GM20000 (cell line): ENCODE measurements around the gene LIF.

ENCODE experiments used
- DNase-seq: peaks from one replicate; pipeline ENCODE4 v3.0.0; 2012; ENCODE audit warnings: low spot score
- TF ChIP-seq, protein P1 (sequence below): IDR thresholded peaks from 2 replicates; pipeline ENCODE4 v1.5.1; 2012; ENCODE audit warnings: mild to moderate bottlenecking, control low read depth; ENCODE audit errors: extremely low read depth, missing control alignments

LIF gene

DNA sequence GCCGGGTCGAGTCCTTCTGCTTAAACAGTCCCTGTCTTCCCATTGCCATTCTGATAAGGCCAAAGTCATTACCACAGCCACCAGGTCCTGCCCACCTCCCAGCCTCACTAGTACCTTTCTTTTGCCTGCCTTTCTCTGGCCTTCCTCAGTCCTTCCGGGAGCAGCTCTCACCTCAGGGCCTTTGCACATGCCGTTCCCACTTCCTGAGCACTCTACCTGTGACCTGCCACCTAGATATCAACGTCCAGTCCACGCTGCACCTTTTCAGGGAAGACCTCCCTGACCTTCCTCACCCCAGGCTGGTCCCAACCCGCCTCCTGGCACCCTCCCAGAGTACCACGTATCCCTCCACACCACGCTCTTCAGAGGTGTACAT lies 27.9 kb upstream of the LIF start:
- no peak for DNase-seq

DNA sequence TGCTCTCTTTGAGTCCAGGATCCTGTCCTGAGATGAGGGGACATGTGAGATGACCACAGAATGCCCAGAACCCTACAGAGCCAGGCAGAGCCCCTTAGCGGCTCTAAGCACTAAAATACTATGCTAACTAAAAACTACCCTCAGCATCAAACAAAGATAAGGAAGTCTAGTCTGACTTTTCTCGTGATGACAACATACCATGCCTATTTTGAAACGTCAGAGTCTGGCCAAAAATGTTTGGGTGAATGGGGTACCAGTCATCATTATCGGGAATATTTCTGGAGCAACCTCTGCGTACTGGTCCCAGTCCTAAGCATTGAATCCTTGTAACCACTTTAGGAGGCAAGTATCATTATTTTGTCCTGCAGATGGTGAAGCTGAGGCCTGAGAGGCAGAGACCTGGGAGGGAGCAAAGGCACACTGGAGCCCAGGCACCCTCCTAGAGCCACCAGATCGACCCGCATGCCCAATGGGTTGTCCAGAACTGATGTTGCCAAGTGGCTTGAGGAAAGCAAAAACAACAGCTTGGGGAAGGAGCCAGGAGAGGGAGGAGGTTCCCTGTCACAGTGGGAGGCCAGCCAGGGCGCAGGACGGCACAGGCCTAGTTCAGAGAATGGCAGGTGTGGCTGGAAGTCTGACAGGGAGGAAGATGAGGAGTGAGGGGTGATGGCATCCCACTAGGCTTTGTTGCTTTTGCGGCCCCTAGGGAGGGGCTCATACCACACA lies 27.3 kb upstream of the LIF start:
- no peak for DNase-seq

More for the DNA sequence above, 27.9 kb upstream of the LIF start:
- TF ChIP-seq, protein P1, sequence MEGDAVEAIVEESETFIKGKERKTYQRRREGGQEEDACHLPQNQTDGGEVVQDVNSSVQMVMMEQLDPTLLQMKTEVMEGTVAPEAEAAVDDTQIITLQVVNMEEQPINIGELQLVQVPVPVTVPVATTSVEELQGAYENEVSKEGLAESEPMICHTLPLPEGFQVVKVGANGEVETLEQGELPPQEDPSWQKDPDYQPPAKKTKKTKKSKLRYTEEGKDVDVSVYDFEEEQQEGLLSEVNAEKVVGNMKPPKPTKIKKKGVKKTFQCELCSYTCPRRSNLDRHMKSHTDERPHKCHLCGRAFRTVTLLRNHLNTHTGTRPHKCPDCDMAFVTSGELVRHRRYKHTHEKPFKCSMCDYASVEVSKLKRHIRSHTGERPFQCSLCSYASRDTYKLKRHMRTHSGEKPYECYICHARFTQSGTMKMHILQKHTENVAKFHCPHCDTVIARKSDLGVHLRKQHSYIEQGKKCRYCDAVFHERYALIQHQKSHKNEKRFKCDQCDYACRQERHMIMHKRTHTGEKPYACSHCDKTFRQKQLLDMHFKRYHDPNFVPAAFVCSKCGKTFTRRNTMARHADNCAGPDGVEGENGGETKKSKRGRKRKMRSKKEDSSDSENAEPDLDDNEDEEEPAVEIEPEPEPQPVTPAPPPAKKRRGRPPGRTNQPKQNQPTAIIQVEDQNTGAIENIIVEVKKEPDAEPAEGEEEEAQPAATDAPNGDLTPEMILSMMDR, result no peak

DNA sequence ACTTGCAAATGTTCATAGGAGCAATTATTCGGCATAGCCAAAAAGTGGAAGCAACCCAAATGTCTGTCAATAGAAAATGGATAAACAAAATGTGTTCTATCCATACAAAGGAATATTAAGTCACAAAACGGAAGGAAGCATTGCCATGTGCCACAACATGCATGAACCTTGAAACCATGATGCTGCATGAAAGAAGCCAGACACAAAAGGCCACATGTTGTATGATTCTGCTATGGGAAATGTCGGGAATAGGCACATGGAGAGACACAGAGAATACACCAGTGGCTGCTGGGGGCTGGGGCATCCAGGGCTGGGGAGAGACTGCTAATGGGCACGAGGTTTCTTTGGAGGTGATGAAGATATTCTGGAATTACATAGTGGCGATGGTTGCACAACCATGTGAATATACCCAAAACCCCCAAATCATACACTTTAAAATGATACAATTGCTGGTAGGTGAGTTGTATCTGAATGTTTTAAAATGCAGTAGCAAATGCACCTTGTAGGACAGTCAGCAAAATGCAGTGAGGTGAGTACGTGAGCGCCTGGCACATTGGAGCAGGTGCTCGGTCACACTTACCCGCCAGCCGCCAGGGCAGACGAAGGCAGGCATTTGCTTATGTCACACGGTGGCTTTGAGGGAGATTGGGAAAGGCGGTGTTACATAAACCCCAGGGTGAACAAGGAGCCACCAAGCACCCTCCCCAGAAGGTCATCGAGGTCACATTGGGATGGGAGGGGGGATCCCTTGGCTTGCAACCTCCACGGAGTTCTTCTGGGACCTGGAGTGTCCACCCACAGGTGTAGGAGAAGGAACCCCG lies 26.4 kb upstream of the LIF start:
- TF ChIP-seq, protein P1, result no peak

More for the DNA sequence above, 27.3 kb upstream of the LIF start:
- TF ChIP-seq, protein P1, result no peak

DNA sequence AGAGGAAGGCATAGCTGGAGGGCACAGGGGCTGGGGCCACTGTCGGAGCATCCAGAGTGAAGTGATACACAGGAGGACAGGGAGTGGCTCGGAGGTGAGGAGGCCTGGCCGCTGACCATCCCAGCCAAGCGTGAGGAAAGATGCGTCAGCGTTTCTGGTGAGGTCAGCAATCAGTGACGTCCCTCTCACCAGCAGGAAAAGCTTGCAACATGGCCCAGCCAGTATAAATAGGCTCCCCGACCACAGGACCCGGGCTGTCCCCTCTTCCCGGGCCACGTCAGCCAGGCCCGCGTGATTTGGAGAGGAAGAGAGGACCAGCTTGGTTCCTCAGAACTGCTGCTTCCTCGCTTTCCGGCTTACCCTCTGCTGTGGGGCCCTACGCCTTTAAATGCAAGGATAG lies 24.3 kb upstream of the LIF start:
- TF ChIP-seq, protein P1, result no peak
- no peak for DNase-seq

More for the DNA sequence above, 26.4 kb upstream of the LIF start:
- no peak for DNase-seq

DNA sequence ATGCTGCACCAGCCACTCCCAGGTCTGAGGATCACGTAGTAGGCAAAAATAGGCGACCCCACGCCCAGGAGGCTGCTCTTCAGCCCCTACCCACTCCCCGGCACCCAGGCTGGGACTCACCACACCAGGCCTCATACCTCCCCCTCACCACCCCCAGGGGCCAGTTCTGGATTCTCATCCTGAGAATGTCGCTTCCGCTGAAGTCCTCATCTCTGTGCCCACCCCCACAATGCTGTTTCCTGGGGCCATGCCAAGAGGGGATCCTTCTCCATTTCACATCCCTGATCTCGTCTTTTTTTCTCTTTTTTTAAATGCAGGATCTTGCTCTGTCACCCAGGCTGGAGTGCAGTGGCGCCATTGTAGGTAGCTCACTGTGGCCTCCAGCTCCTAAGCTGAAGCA lies 21.8 kb upstream of the LIF start:
- DNase-seq, result no peak
- TF ChIP-seq, protein P1, result no peak

DNA sequence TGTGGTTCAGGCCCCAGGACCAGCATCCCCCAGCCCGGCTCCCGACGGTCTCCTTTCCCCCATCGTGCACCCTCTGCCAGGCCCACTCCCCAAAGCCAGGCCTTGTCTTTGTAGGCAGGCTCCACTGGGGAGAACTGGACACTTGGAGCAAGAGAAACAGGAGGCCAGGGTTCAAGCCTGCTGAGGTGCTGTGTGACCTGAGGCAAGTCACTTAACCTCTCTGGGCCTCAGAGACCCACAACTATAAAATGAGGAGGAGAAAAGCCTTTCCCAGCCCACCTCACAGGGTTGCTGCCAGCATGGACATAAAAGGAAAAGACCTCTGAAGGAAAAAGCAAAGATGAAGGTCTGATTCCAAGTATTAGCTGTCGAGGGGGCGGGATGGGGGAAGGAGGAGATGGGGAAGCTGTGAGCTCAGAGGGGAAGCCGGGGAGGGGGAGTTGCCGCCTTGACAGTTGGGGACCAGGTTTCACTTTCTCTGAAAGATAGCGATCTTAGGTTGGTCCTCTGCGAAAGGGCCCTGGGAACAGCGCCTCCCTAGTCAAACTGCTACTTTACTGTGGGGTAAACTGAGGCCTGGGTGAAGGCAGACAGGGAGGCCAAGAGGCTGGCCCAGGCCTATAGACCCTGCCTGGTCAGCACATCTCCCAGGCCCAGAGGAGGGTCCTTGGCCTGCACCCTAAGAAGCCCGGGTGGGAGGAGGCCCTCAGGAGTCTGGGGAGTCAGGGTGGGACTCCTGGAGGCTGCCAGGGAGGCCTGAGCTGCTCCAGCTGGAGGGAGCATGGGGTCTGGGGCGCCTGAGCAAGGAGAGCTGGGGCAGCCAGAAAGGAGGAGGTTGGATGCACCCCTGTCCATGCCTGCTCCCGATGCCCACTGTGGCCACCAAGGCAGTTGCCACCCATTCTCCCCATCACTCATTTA lies 21.1 kb upstream of the LIF start:
- TF ChIP-seq, protein P1, result no peak
- no peak for DNase-seq
